HG02885 (cell line): ENCODE data around the gene DYRK1A.
"Not testable (repeated sequence)": the region's sequence is repeated elsewhere in the genome, so short reads cannot be mapped to it uniquely, and the experiment has no call there.

Experiments used
- ATAC-seq: cut with Tn5 transposase; IDR thresholded peaks from one replicate; pipeline ENCODE4 v1.9.1; 2021; ENCODE audit warnings: mild to moderate bottlenecking; ENCODE audit not compliant: unreplicated experiment, poor library complexity

Gene DYRK1A

DNA sequence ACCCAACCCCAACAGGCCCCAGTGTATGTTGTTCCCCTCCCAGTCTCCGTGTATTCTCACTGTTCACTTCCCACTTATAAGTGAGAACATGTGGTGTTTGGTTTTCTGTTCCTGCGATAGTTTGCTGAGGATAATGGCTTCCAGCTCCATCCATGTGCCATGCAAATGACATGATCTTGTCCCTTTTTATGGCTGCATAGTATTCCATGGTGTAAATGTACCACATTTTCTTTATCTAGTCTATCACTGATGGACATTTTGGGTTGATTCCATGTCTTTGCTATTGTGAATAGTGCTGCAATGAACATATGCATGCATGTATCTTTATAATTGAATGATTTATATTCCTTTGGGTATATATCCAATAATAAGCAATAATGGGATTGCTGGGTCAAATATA lies 174.6 kb downstream of the DYRK1A start:
- ATAC-seq, result not testable (repeated sequence)

- no peak for ATAC-seq
Measured at GRCh38 chr21:37542512-37542911, 175.9 kb downstream of the DYRK1A start.

DNA sequence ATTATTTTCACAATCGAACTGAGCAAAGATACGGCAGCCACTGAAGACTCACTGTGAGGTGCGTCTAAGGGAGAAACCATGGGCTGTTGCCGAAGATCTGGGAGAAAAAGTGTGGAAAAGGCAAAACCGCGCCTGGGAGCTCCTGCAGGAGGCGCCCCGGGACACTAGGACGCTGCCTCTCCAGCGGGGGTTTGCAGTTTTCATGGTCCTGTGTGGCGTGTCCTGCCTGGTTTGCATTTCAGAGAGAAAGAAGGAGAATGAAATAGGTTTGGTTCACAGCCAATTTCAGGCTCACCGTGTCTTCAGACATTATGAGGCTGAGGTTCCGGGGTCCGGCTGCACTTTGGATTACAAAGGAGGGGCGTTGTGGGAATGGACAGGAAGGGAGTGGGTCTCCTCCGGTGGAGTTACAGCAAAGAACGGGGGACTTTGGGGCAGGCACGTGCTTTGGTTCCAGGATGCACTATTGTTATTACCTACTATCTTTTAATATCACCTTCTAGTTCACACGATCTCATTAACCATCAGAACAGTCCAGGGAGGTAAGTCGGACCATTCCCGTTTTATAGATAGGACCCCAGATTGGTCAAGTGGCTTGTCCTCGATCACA lies 179.8 kb downstream of the DYRK1A start:
- no peak for ATAC-seq

- no peak for ATAC-seq
Measured at GRCh38 chr21:37546949-37547614, 180.5 kb downstream of the DYRK1A start.

- ATAC-seq, result no peak
Measured at GRCh38 chr21:37547615-37548200, 181.1 kb downstream of the DYRK1A start.

DNA sequence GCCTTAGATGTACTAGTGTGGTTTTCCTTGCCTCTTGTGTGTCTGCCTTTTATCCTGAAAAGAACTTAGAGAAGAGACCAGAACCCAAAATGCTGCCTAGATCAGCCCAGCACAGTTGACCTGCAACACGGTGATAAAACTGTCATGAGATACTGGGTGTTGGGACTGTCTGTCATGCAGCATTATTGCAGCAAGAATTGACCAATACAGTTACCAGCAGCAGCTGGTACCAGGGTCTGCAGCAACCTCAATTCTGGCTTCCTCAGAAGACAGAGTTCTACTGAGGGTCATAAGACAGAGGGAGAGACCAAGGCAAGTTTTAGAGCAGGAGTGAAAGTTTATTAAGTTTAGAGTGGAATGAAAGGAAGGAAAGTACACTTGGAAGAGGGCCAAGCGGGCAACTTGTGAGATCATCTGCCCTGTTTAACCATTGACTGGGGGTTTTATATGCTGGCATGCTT lies 182.0 kb downstream of the DYRK1A start:
- ATAC-seq, result no peak

GRCh38 chr21:37549730-37550129 lies 183.2 kb downstream of the DYRK1A start:
- ATAC-seq, result not testable (repeated sequence)

DNA sequence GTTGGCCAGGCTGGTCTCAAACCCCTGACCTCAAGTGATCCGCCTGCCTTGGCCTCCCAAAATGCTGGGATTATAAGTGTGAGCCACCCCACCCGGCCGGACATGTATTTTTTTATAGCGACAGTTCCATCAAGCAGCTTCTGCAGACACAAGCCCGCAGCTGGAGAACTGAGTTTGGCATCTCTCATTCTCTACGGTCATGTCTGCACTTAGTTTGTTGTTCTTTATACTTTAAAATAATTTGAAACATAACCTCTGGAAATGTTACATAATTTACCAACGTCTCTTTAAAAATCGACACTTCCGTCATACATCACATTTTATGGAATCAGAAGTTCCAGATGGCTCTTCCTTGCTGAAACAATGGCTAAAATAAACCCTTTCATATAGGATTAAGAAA lies 183.6 kb downstream of the DYRK1A start:
- ATAC-seq, result no peak

- no peak for ATAC-seq
Measured at GRCh38 chr21:37550618-37551330, 184.2 kb downstream of the DYRK1A start.

- no peak for ATAC-seq
Measured at GRCh38 chr21:37551331-37551992, 184.9 kb downstream of the DYRK1A start.

DNA sequence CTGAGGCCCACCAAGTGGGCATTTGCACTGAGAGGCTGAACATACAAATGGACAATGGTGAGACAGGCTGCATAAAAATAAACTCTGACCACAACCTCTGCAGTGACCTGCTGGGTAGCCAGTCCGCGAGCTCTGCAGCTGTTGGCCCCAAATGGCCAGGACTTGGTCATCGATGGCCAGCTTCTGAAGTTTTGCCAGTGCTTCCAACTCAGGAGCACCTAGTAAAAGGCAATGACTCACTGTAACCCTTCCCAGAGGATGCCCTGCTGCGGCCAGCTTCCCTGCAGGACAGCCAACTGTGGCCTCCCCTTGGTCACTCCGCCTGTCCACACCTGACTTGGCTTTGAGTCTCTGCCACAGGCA lies 185.4 kb downstream of the DYRK1A start:
- no peak for ATAC-seq

GRCh38 chr21:37552496-37553029 lies 186.0 kb downstream of the DYRK1A start:
- no peak for ATAC-seq

GRCh38 chr21:37553078-37553481 lies 186.5 kb downstream of the DYRK1A start:
- ATAC-seq, result no peak

- ATAC-seq, result no peak
Measured at GRCh38 chr21:37554661-37555379, 188.2 kb downstream of the DYRK1A start.

DNA sequence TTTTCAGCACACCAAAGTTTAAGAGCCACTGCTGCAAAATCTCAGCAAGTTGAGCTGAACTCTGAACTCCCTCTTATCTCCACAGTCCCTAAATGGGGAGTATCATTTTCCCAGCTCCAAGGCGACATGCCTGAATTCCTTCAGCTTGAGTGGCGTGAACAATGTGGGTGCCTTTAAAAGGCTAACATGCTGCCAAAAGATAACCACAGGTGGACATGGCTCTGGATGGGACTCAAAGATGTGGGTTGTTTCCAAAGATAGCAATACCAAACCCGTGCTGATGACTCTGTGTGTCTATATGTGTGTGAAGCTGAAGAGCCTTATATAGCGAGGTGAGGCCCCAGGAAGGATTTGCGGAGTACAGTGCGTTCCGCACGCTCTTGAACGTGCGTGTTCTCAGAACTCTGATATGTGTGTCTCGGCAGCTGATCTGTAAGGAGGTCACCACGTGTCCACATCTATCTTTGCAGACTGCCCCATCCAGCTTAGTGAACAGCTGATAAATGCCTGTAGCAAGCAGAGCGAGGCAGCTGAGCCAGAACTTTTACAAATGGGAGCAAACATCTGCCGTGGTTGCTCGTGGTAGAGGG lies 189.2 kb downstream of the DYRK1A start:
- no peak for ATAC-seq

- ATAC-seq, result peak; percentile 98
Measured at GRCh38 chr21:37557261-37557950, 190.8 kb downstream of the DYRK1A start.

- ATAC-seq, result no peak
Measured at GRCh38 chr21:37558676-37559211, 192.2 kb downstream of the DYRK1A start.

GRCh38 chr21:37560385-37560784 lies 193.8 kb downstream of the DYRK1A start:
- ATAC-seq, result no peak

DNA sequence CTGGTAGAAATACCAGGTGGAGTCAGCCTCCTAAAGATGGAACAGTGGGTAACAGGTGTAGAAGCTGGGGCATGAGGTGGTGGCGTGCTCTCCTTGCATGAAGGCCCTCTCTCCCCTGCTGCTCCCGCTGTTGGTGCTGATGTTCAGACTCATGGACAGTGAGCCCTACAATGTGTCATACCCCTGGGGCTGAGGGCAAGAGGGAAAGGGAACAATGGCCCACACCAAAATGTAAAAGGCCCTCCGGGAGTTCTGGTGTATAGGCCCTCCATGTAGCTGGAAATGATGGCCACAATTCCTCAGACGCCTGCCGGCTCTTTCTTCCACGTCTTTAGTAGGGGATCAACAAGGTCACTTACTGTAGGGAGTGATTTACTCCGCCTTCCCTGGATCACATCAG lies 194.9 kb downstream of the DYRK1A start:
- no peak for ATAC-seq
